GM12878 (cell line): ENCODE results near the gene SEC22B. TPM values are rescaled to one million over a fixed set of nuclear protein-coding genes. Genes with fewer than 3 reads are reported as not detected.
A peak's percentile ranks its signal among the peaks of the same experiment; 100 is the strongest.
"Not testable (repeated sequence)": the region's sequence is repeated elsewhere in the genome, so short reads cannot be mapped to it uniquely, and the experiment has no call there.

Experiments
- ATAC-seq: fragments of 200-7000 bp; cut with Tn5 transposase; 3 replicates; pipeline ENCODE4 v1.9.1; 2020; ENCODE audit warnings: mild to moderate bottlenecking, moderate library complexity
- BruUV-seq: library from RNA; stranded (reverse); fragments of 400-500 nt; replicated peaks from 2 replicates; lab custom pipeline; 2021; lab: Mats Ljungman, UMichigan
- CTCF ChIA-PET: fragments of 300-600 bp; sonication (Branson Sonifier 250); formaldehyde crosslinking; extraction: SDS; loops from one replicate; lab custom pipeline; 2021; ENCODE audit warnings: inconsistent platforms; lab: Yijun Ruan, JAX
- POLR2A ChIA-PET: fragments of 350-600 bp; formaldehyde crosslinking; extraction: SDS; loops from one replicate; lab custom pipeline; 2021; ENCODE audit warnings: inconsistent platforms; lab: Charles Lee
- RAD21 ChIA-PET: fragments of 300-600 bp; sonication (Branson Sonifier 250); formaldehyde crosslinking; loops from one replicate; lab custom pipeline; 2023; ENCODE audit warnings: antibody characterized with exemption; ENCODE audit not compliant: unreplicated experiment; lab: Charles Lee
- SMC1A ChIA-PET: fragments of 300-600 bp; sonication (Branson Sonifier 250); formaldehyde crosslinking; loops from one replicate; lab custom pipeline; 2023; ENCODE audit not compliant: unreplicated experiment, uncharacterized antibody; lab: Charles Lee
- DNase-seq: peaks from one replicate; pipeline ENCODE4 v3.0.0-alpha.2; 2011; ENCODE audit warnings: low read depth, low spot score
- FAIRE-seq: peaks from 3 replicates; lab custom pipeline; 2011; peaks lifted over from hg19 to GRCh38; lab: Jason Lieb, UNC
- H2AFZ ChIP-seq: 2 replicates; pipeline ENCODE4 v1.6.0; 2011; ENCODE audit warnings: low read depth, low read length, control low read depth; ENCODE audit not compliant: control insufficient read depth
- H3K27ac ChIP-seq: 2 replicates; pipeline ENCODE4 v1.5.1; 2011; ENCODE audit warnings: control low read depth; ENCODE audit not compliant: control insufficient read depth, insufficient read depth
- H3K27me3 ChIP-seq, 2 experiments: replicated peaks in 1 of 2; 2 replicates each; pipeline versions ENCODE4 v1.6.0 to v1.6.1; 2011; ENCODE audit warnings: low read length in 1 of 2; ENCODE audit not compliant: control insufficient read depth in 2 of 2, insufficient read depth in 2 of 2
- H3K36me3 ChIP-seq, 2 experiments: 2 replicates each; pipeline ENCODE4 v1.5.1; 2011; ENCODE audit warnings: low read length in 1 of 2; ENCODE audit not compliant: control insufficient read depth in 2 of 2, insufficient read depth in 2 of 2
- H3K4me1 ChIP-seq: 2 replicates; pipeline ENCODE4 v1.6.1; 2011; ENCODE audit warnings: mild to moderate bottlenecking, low read length, moderate library complexity, mixed read lengths; ENCODE audit not compliant: control insufficient read depth, insufficient read depth
- H3K4me2 ChIP-seq: 2 replicates; pipeline ENCODE4 v1.6.0; 2011; ENCODE audit warnings: control low read depth; ENCODE audit not compliant: control insufficient read depth, insufficient read depth
- H3K4me3 ChIP-seq: fragments of 200-600 bp; sonication (generic); 2 replicates; pipeline ENCODE4 v1.5.1; 2016
- H3K79me2 ChIP-seq: 2 replicates; pipeline ENCODE4 v1.6.0; 2011; ENCODE audit warnings: low read length; ENCODE audit not compliant: control insufficient read depth, insufficient read depth
- H3K9ac ChIP-seq: 2 replicates; pipeline ENCODE4 v1.8.0; 2011; ENCODE audit warnings: low read length, control low read depth, mixed read lengths; ENCODE audit not compliant: control insufficient read depth, insufficient read depth
- H3K9me3 ChIP-seq: replicated peaks from 3 replicates; pipeline ENCODE4 v1.5.1; 2011; ENCODE audit warnings: mild to moderate bottlenecking, low read length; ENCODE audit not compliant: control insufficient read depth, insufficient read depth
- H4K20me1 ChIP-seq: 2 replicates; pipeline ENCODE4 v1.6.0; 2011; ENCODE audit not compliant: control insufficient read depth, insufficient read depth
- WGBS: methylation state at CpG from one replicate; pipeline ENCODE4 v1.1.6; 2016; ENCODE audit warnings: low lambda C conversion rate; ENCODE audit not compliant: insufficient replicate concordance, insufficient coverage; ENCODE audit errors: missing lambda C conversion rate; 5-methylcytosine and 5-hydroxymethylcytosine counted together
- in situ Hi-C: fragments of 300-500 bp; cut with MboI; formaldehyde crosslinking; loops from 9 replicates; pipeline ENCODE4 v1.14.3; 2018; ENCODE audit warnings: mixed read lengths
- intact Hi-C: fragments of 100-400 bp; cut with micrococcal nuclease; formaldehyde crosslinking; loops from one replicate; pipeline ENCODE4 v1.14.2; 2022; ENCODE audit not compliant: unreplicated experiment
- polyA plus RNA-seq, 11 experiments: library from polyadenylated mRNA; depleted of rRNA in 4 of 11; unstranded in 6 of 11; stranded (reverse) in 5 of 11; fragments of >200 nt; fragmentation: Nextera tagmentation in 4 of 11; fragmentation: Illumina TruSeq in 1 of 11; extraction: Ambion mirVana in 4 of 11; extraction: Trizol in 1 of 11; gene quantifications; 1 replicate in 1 of 11; 2 replicates in 10 of 11; pipeline versions ENCODE4 v1.2.1 to v1.2.3, GENCODE V29; 2011 to 2016; ENCODE audit warnings: inconsistent platforms in 2 of 11, missing spikeins in 2 of 11, low read depth in 1 of 11
- total RNA-seq, 4 experiments: library from RNA; depleted of rRNA in 3 of 4; stranded (reverse); fragments of >200 nt in 3 of 4; fragmentation: Illumina TruSeq in 1 of 4; extraction: Trizol in 1 of 4; gene quantifications; 2 replicates each; pipeline versions ENCODE4 v1.2.1 to v1.2.3, GENCODE V29; 2013 to 2021

The SEC22B gene
- total and polyA plus RNA-seq, 10 of the 15 experiments (the other 5 are each of a cell fraction or from before 2014, with no cell fraction given) = 19.8 to 41.5 (median 27.7) TPM

GRCh38 chr1:120112212-120112611 lies 64.1 kb downstream of the SEC22B start:
- H2AFZ ChIP-seq, DNase-seq, H3K36me3 ChIP-seq, in situ Hi-C loops, POLR2A ChIA-PET, H3K27me3 ChIP-seq, BruUV-seq, ATAC-seq, CTCF ChIA-PET, H3K9me3 ChIP-seq, H3K4me3 ChIP-seq, H3K9ac ChIP-seq, H4K20me1 ChIP-seq, FAIRE-seq, H3K4me1 ChIP-seq, SMC1A ChIA-PET, RAD21 ChIA-PET, H3K4me2 ChIP-seq, H3K27ac ChIP-seq, intact Hi-C loops, H3K79me2 ChIP-seq: not testable (repeated sequence)
- 84% methylated on average over 5 of the region's 5 CpGs for WGBS

- H3K27ac ChIP-seq, H2AFZ ChIP-seq, H3K4me3 ChIP-seq, ATAC-seq, CTCF ChIA-PET, intact Hi-C loops, H3K36me3 ChIP-seq, H3K27me3 ChIP-seq, H3K4me1 ChIP-seq, POLR2A ChIA-PET, RAD21 ChIA-PET, H4K20me1 ChIP-seq, SMC1A ChIA-PET, H3K9ac ChIP-seq, H3K79me2 ChIP-seq, BruUV-seq, H3K9me3 ChIP-seq, H3K4me2 ChIP-seq, DNase-seq, FAIRE-seq, in situ Hi-C loops: not testable (repeated sequence)
- no CpG with 5 or more reads among the region's 3 CpGs for WGBS
Observed at GRCh38 chr1:120111771-120112170, 64.5 kb downstream of the SEC22B start.

DNA sequence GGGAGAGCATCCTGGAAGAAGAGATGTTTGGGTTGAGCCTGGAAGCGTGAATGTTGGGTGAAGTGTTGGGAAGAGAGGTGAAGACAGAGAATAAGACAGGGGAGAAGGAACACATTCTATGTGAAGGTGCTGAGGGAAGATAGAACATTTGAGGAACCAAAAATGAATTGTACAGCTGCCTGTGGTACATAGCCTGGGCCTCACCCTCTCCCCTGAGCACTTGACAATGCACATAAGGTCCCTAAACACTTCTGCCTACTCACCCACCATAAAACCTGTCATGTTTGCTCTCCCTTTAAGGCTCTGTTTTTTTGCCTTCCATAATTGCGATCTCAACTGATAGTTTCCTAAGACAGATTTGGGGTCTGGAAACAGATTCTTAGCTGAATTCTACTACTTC lies 65.3 kb downstream of the SEC22B start:
- FAIRE-seq, intact Hi-C loops, CTCF ChIA-PET, H3K4me3 ChIP-seq, RAD21 ChIA-PET, H3K9me3 ChIP-seq, H4K20me1 ChIP-seq, H3K9ac ChIP-seq, BruUV-seq, H3K27ac ChIP-seq, SMC1A ChIA-PET, POLR2A ChIA-PET, H2AFZ ChIP-seq, H3K4me2 ChIP-seq, H3K27me3 ChIP-seq, H3K79me2 ChIP-seq, H3K36me3 ChIP-seq, DNase-seq, in situ Hi-C loops, H3K4me1 ChIP-seq: not testable (repeated sequence)
- 67% methylated on average over 1 of the region's 2 CpGs for WGBS
- ATAC-seq = peak; percentile 60

DNA sequence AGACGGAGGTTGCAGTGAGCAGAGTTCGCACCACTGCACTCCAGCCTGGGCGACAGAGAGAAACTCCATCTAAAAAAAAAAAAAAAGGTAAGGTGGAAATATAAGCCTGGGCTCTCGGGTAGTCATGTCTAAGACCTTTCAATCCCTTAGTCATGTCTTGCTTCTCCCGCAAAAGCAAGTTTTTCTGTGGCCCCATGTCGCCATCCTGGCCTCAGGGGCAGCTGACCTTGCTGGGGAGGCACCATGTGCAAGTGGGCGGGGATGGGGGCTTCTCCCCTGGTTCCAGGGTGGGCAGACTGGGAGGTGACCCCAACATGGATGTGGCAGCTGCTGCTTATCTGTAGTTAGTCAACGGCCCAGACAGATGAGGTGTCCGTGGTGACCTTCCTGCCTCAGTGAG lies 66.7 kb downstream of the SEC22B start:
- H3K9ac ChIP-seq, H3K27ac ChIP-seq, H4K20me1 ChIP-seq, H3K4me2 ChIP-seq, H3K4me1 ChIP-seq, FAIRE-seq, in situ Hi-C loops, H3K9me3 ChIP-seq, SMC1A ChIA-PET, H3K79me2 ChIP-seq, DNase-seq, intact Hi-C loops, H3K4me3 ChIP-seq, H3K36me3 ChIP-seq, H3K27me3 ChIP-seq, ATAC-seq, RAD21 ChIA-PET, BruUV-seq, POLR2A ChIA-PET, H2AFZ ChIP-seq, CTCF ChIA-PET: not testable (repeated sequence)
- WGBS = 76% methylated on average over 4 of the region's 9 CpGs
